ENCODE data around the gene PTTG2. TPM values are rescaled to one million over a fixed set of nuclear protein-coding genes. Genes with fewer than 3 reads are reported as not detected.

Gene PTTG2
- total RNA-seq, 4 donors from 2014 or later, result 1.3 TPM; not detected in 3

DNA sequence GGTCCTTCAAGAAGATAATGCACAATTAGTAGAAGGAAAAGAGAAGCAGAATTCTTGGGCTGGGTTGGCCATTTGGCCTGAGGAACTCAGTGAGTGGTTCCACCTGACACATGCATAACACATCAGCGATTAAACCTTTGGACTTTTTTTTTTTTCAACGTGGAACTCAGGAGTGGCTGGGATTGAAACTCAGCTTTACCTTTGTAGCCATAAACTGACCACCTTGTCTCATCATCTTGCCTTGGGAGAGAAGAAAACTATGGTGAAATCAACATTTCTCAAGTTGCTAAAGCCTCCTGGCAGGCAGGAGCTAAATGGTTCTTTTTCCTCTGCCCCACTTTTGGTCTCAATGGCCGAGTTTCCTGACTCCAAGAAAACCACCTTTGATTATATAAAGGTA lies 16.3 kb downstream of the PTTG2 start:
- Histone ChIP-seq H3K36me3 (no peaks in the 10 kb centered on the region), H3K27ac (peak overlapping the region in 3 of 4 donors; percentile 93 to 94 (median 93)), H3K27me3 (no peaks in the 10 kb centered on the region), H3K4me3 (peak overlapping the region; percentile 39 to 94 (median 70)), H3K4me1 (peaks cover 0 to 23% (median 3%) of the 10 kb centered on the region in 4 donors), H3K9me3 (no peaks in the 10 kb centered on the region)
- DNase-seq (ENCODE audit: low spot score in 2 of 2), result no peak
- WGBS, 2 donors, result 34 to 35% methylated on average over 3 of the region's 3 CpGs
- TF ChIP-seq POLR2A (IDR thresholded peaks at IDR 0.05) (no peak), EP300 (IDR thresholded peaks at IDR 0.05) (no peak)
- TF ChIP-seq, protein P1, sequence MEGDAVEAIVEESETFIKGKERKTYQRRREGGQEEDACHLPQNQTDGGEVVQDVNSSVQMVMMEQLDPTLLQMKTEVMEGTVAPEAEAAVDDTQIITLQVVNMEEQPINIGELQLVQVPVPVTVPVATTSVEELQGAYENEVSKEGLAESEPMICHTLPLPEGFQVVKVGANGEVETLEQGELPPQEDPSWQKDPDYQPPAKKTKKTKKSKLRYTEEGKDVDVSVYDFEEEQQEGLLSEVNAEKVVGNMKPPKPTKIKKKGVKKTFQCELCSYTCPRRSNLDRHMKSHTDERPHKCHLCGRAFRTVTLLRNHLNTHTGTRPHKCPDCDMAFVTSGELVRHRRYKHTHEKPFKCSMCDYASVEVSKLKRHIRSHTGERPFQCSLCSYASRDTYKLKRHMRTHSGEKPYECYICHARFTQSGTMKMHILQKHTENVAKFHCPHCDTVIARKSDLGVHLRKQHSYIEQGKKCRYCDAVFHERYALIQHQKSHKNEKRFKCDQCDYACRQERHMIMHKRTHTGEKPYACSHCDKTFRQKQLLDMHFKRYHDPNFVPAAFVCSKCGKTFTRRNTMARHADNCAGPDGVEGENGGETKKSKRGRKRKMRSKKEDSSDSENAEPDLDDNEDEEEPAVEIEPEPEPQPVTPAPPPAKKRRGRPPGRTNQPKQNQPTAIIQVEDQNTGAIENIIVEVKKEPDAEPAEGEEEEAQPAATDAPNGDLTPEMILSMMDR (IDR thresholded peaks at IDR 0.05), result no peak

DNA sequence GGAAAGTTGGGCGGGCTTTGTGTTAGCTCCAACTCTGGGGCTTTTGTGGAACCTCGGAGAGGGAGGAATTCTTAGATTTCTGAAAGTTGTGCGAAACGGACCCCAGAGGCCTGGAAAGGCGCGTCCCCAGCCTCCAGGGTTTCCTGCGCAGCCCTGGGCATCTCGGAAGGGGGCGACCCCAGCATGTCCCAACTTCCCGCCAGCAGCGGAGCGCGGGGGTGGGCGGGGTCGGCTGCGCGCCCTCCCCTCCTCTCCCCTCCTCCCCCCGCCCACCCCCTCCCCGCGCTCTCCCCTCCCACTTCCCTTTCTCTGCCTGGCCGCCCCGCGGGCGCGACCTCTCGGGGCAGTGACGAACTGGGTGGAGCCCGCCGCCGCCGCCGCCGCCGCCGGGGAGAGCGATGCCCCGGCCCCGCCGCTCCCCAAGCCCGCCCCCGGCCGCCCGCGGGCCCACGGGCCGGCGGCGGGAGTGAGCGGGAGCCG lies 16.8 kb downstream of the PTTG2 start:
- no peaks in the 10 kb centered on the region for H3K36me3 ChIP-seq
- WGBS, 2 donors, result 1% methylated on average over 14 to 33 of the region's 50 CpGs
- peaks cover 0 to 23% (median 3%) of the 10 kb centered on the region in 4 donors for H3K4me1 ChIP-seq
- peak overlapping the region; percentile 52 to 94 (median 70) for H3K4me3 ChIP-seq
- peak overlapping the region; percentile 68 to 94 (median 93) for H3K27ac ChIP-seq
- no peak for TF ChIP-seq EP300 (IDR thresholded peaks at IDR 0.05)
- no peak for TF ChIP-seq POLR2A (IDR thresholded peaks at IDR 0.05)
- TF ChIP-seq, protein P1 (IDR thresholded peaks at IDR 0.05), result no peak
- H3K27me3 ChIP-seq, result no peaks in the 10 kb centered on the region
- H3K9me3 ChIP-seq, result no peaks in the 10 kb centered on the region
- peak; percentile 57 to 60 for DNase-seq (ENCODE audit: low spot score in 2 of 2)

DNA sequence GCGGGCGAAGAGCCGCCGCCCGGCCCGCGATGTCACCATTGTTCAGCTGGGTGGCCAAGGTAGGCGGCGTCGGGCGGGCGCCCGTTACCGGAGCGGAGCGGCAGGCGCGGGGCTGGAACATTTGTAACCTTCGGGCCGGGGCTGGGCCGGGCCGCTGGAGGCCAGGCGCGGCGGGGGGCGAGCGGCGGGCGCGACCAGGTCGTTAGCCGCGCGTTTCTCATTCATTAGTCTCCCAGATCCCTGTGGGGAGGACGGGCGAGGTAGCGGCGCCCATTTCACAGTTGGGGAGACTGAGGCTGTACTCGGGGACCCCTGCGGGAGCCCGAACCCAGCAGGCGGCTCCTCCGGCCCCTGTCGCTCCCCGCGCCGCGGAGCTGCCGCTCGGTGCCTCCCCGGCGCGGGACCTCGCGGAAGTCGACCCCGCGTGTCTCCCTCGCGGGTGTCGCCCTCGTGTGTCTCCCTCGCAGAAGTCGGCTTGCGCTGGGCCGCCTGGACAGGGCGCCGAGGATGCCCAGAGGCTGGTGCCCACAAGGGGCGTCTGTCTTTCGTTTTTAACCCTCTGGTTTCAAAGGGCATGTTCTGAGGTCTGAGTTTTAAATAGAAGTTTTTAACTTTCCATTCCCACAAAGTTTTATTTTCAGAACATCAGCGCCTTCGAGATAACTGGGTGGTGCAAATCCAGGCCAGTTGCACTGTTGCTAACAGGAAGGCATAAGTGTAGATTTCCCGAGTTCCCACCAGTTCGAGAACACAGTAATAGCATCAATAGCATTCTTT lies 17.5 kb downstream of the PTTG2 start:
- TF ChIP-seq, protein P1 (IDR thresholded peaks at IDR 0.05), result peak; percentile 55 to 67 (median 58)
- TF ChIP-seq POLR2A (IDR thresholded peaks at IDR 0.05) (no peak), EP300 (IDR thresholded peaks at IDR 0.05) (peak in 1 of 2 donors; percentile 46)
- no peaks in the 10 kb centered on the region for H3K27me3 ChIP-seq
- peak overlapping the region; percentile 52 to 94 (median 70) for H3K4me3 ChIP-seq
- H3K27ac ChIP-seq, result peak overlapping the region; percentile 68 to 94 (median 93)
- 1% methylated on average over 20 to 49 of the region's 74 CpGs for WGBS, 2 donors
- H3K36me3 ChIP-seq, result no peaks in the 10 kb centered on the region
- peak; percentile 22 to 28 for DNase-seq (ENCODE audit: low spot score in 2 of 2)
- no peaks in the 10 kb centered on the region for H3K9me3 ChIP-seq
- peaks cover 0 to 23% (median 3%) of the 10 kb centered on the region in 4 donors for H3K4me1 ChIP-seq

DNA sequence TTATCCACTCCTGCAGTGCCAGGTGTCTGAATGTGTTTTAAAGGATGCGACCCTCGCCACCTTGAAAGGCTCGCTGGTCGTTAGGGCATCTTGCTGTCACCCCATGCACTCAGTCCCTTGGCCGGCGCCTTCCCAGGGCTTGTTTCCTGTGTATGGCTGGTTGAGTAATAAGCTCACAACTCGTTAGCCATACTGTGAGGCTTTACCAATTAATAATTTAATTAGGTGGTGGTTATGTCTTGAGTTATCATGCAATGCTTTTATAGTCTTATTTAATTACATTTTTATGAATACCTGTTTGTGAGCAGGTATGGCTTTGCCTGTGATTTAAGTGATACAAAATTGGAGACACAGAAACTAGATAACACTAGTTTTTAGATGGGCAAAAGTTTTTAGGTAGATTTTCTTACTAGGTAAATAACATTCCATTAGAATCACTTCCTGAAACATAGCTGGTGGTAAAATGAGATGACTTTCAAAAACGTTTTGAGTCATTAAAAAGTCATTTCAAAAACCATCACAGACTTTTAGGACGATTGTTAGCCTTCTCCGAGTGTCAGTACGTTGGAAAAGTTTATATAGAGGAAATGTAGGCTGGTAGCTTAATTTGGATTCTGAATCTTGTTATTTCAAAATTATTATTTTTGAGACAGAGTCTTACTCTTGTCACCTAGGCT lies 18.2 kb downstream of the PTTG2 start:
- H3K9me3 ChIP-seq, result no peaks in the 10 kb centered on the region
- no peak for TF ChIP-seq POLR2A (IDR thresholded peaks at IDR 0.05)
- WGBS, 2 donors, result 33 to 43% methylated on average over 11 of the region's 11 CpGs
- no peaks in the 10 kb centered on the region for H3K36me3 ChIP-seq
- no peaks in the 10 kb centered on the region for H3K27me3 ChIP-seq
- peak in 1 of 2 donors; percentile 14 for DNase-seq (ENCODE audit: low spot score in 2 of 2)
- peak overlapping the region; percentile 52 to 94 (median 70) for H3K4me3 ChIP-seq
- peak overlapping the region in 3 of 4 donors; percentile 93 to 94 (median 93) for H3K27ac ChIP-seq
- peaks cover 0 to 23% (median 3%) of the 10 kb centered on the region in 4 donors for H3K4me1 ChIP-seq

DNA sequence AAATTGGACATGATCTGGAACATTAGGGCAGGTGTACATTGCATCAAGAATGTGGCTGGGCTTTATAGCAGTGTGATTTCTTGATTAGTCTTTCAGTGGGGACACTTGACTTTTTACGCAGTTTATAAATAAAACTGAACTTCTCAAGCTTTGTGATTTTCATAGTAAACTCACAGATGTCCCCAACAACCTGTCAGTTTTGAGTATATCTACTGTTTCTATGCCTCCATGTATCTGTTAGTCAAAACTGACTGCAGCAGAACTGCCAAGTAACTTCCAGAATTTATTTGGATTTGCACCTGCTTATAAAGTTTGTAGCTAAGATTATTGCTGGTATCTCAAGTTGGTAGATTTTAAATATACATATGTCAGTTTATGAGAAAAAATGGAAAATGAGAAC lies 20.0 kb downstream of the PTTG2 start:
- peaks cover 0 to 23% (median 3%) of the 10 kb centered on the region in 4 donors for H3K4me1 ChIP-seq
- no peaks in the 10 kb centered on the region for H3K9me3 ChIP-seq

More for the DNA sequence above, 20.0 kb downstream of the PTTG2 start:
- no peaks in the 10 kb centered on the region for H3K36me3 ChIP-seq
- no peak overlapping the region for H3K4me3 ChIP-seq
- H3K27ac ChIP-seq, result no peak overlapping the region
- TF ChIP-seq, protein P1 (IDR thresholded peaks at IDR 0.05), result no peak
- TF ChIP-seq POLR2A (IDR thresholded peaks at IDR 0.05), result no peak
- TF ChIP-seq EP300 (IDR thresholded peaks at IDR 0.05), result no peak
- no peak for DNase-seq (ENCODE audit: low spot score in 2 of 2)
- no peaks in the 10 kb centered on the region for H3K27me3 ChIP-seq
- WGBS, 2 donors, result 97 to 100% methylated on average over 1 of the region's 1 CpG

Measured in tibial nerve (tissue), 4 donors.